Loucy (cell line): ENCODE measurements around the gene GDI2.

Experiments used
- CTCF ChIP-seq: fragments of 200-600 bp; sonication (generic); conservative IDR thresholded peaks from 2 replicates; pipeline ENCODE4 v1.5.1; 2014; ENCODE audit warnings: mild to moderate bottlenecking, antibody characterized with exemption, low read length
- EZH2phosphoT487 ChIP-seq: fragments of 200-600 bp; IDR thresholded peaks from 2 replicates; pipeline ENCODE4 v1.6.1; 2018; ENCODE audit warnings: antibody characterized with exemption, mild to moderate bottlenecking, moderate library complexity, borderline replicate concordance

- TF ChIP-seq CTCF (no peak), EZH2phosphoT487 (no peak)
Measured at GRCh38 chr10:5720182-5720581, 93.1 kb downstream of the GDI2 start.
